ENCODE measurements around the gene DNAJC19. TPM values are rescaled to one million over a fixed set of nuclear protein-coding genes. Genes with fewer than 3 reads are reported as not detected.
"Not testable (repeated sequence)": the region's sequence is repeated elsewhere in the genome, so short reads cannot be mapped to it uniquely, and the experiment has no call there.

The DNAJC19 gene
- 26.0 and 30.8 TPM in 2 replicates for total RNA-seq

DNA sequence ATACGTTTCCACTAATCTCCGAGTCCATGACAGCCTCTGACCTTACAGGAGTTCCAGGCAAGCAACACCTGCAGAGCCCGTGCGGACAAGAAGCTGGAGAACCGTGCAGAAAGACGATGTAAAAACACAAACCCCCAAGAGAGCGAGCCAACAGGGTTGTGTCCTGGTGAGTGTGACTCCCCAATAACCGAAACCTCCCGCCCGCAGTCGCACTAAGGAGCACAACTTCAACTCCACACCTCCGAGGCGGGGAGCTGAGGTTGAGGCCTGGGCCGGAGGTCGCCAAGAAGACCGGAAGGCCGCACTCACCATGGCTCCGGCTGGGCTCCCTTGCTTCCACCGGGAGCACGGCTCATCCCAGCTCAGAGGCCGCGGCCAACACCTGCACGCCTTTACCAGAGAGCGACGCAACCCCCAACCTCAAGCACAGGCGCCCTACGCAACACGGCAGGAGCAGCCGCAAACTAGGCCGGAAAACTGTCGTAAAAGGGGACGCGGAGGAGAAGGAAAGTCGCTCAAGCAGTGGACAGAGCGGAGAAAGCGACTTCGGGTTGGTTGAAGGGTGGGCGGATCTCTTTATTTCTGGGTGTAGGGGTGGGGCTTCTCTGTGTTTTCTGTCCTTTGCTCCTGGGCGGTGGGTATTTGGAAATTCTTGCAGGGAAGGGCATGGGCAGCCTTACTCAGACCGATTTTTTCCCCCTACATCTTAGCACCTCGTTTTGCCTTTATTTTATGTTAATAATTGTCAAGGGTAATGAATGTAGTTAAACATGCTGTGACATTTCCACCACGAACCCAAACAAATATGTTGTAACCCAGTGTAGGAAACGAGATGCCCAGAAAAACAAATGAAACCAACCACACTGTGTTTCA lies at the start of gene DNAJC19:
DNAJC19 (minus strand) TSS at position 446 of the 873 bp plus-strand sequence; CDS start at position 312, 134 bp downstream.
- peak; percentile 97 for DNase-seq

GRCh38 chr3:181030948-181031347 lies 41.4 kb upstream of the DNAJC19 start:
- DNase-seq: no peak

DNA sequence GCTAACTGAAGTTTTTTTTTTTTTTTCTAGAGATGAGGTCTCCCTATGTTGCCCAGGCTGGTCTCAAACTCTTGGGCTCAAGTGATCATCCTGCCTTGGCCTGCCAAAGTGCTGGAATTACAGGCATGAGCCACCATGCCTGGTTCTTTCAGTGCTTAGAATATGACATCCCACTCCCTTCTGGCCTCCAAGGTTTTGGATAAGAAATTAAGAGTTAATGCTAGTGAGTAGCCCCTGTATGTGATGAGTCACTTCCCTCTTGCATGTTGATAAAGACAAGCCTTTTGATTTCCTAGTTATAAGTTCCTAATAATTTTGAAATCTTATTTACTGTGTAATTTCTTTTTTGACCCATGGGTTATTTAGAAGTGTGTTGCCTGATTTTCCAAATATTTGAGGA lies 35.7 kb upstream of the DNAJC19 start:
- DNase-seq: no peak

GRCh38 chr3:181017690-181018089 lies 28.2 kb upstream of the DNAJC19 start:
- no peak for DNase-seq

- no peak for DNase-seq
Measured at GRCh38 chr3:181009225-181009624, 19.7 kb upstream of the DNAJC19 start.

DNA sequence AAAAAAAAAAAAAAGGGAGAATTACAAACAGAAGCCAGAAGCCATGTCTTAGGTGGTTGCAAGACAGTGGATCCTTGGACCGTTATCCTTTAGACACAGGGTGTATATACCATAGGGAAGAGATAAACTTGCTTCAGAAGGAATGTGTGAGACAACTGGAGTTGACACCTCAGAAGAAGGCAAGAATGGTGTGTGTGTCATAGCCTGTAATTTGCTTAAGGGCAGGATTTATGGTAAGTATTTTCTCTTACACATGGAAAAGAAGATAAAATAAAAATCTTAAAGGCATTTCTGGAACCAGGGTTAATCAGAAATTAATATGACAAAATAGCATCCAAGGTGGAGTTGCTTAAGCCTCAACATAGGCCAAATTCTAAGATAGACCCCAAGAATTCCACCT lies 19.3 kb upstream of the DNAJC19 start:
- DNase-seq: no peak

GRCh38 chr3:181007262-181007661 lies 17.7 kb upstream of the DNAJC19 start:
- no peak for DNase-seq

GRCh38 chr3:181006541-181006940 lies 17.0 kb upstream of the DNAJC19 start:
- no peak for DNase-seq

DNA sequence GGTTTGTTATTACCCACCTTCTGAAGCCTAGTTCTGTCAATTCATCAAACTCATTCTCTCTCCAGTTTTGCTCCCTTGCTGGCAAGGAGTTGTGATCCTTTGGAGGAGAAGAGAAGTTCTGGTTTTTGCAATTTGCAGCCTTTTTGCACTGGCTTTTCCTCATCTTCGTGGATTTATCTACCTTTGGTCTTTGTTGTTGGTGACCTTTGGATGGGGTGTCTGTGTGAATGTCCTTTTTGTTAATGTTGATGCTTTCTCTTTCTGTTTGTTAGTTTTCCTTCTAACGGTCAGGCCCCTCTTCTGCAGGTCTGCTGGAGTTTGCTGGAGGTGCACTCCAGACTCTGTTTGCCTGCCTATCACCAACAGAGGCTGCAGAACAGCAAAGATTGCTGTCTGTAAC lies 13.9 kb upstream of the DNAJC19 start:
- not testable (repeated sequence) for DNase-seq

GRCh38 chr3:181002331-181002730 lies 12.8 kb upstream of the DNAJC19 start:
- not testable (repeated sequence) for DNase-seq

DNA sequence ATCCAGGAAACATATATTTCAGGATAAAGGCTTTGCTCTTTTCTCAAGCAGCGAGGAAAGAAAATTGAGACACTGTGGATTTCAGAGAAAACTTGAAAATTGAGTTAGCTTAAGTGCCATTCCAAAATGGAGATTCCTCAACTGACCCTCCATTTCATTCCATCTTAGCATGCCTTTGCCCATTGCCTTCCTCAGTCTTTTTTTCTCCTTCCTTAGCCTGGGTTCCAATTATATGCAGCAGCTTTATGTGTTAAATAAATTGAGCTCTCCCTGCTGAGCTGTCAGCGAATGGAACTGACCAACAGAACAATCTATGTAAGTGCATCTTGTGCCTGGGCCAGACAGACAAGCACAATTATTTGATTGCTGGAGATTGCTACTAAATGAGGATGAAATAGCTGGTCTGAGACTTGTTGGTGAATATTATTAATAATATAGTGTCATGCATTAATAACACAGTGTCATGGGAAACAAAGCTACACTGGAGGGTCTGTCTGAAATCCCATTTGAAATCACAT lies 6.9 kb upstream of the DNAJC19 start:
- no peak for DNase-seq

- DNase-seq: no peak
Measured at GRCh38 chr3:180990505-180990904, 969 bp upstream of the DNAJC19 start.

DNA sequence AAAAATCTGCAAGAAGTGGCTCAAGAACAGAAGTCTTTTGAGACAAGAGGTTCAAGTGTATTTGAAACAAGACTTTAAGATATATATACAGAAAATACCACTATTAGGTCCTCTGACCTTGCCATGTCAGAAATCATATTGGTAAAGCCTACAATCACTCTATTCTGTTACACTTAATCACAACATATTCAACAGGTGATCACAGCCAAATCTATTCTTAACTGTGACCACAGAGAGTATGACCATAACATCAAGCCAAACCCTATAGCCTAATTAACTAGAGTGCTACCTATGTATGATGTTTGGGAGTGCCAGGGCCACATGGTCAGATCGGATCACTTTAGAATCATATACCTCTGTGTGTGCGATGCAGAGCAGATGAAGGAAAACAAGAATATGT lies 2.2 kb downstream of the DNAJC19 start:
- DNase-seq: no peak

GRCh38 chr3:180986366-180986765 lies 3.2 kb downstream of the DNAJC19 start:
- DNase-seq: not testable (repeated sequence)

DNA sequence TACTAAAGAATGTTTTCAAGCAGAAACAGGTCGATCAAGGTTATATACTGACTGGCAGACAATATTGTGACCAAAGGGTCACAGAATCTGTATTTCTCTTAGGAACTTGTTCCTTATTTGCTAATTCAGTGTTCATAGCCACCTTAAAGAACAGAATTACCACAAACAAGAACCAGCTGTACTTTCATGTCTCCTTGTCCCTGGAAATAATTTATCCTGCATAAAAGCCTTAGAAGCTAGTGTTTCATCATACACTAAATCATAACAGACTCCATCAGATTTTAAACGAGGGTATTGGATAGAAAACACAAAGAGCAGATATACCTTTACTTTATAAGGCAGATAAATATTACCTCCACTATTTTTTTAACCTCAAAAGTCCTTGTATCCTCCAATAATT lies 6.4 kb downstream of the DNAJC19 start:
- no peak for DNase-seq

- DNase-seq: no peak
Measured at GRCh38 chr3:180981912-180982311, 7.6 kb downstream of the DNAJC19 start.

- no peak for DNase-seq
Measured at GRCh38 chr3:180980611-180981010, 8.9 kb downstream of the DNAJC19 start.

DNA sequence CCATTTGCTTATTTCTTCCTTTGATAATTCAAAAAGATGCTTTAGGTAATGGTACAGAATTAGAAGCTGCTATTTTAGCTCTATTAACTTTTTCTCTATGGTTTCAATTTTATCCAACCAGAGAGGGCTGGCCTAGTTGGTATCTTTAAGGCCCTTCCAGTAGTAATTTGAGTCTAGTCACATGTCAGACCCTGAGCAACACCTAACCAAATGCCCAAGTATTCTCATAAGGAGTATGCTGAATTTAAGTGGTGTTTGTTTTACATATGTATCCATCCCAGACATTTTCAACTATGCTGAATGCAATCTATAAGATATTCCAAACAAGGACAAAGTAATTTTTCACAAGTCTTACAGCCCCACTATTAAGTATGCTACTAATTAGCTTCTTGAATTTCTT lies 9.6 kb downstream of the DNAJC19 start:
- no peak for DNase-seq

GRCh38 chr3:180977498-180977897 lies 12.0 kb downstream of the DNAJC19 start:
- DNase-seq: no peak

DNA sequence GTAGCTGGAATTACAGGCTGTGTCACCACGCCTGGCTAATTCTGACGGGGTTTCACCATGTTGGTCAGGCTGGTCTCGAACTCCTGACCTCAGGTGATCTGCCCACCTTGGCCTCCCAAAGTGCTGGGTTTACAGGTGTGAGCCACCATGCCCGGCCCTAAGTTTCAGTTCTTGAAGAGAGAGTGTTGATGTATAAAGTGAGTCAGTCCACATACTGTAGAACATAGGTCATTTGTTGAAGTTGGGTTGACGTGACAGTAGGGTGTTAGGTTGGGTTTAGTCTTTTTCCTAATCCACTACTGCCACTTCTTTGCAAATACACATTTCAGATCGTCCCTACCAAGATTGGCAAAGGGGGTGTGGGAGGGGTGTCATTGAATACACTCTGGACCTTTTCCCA lies 15.2 kb downstream of the DNAJC19 start:
- no peak for DNase-seq

- DNase-seq: no peak
Measured at GRCh38 chr3:180973543-180973942, 16.0 kb downstream of the DNAJC19 start.

GRCh38 chr3:180970931-180971330 lies 18.6 kb downstream of the DNAJC19 start:
- DNase-seq: no peak

DNA sequence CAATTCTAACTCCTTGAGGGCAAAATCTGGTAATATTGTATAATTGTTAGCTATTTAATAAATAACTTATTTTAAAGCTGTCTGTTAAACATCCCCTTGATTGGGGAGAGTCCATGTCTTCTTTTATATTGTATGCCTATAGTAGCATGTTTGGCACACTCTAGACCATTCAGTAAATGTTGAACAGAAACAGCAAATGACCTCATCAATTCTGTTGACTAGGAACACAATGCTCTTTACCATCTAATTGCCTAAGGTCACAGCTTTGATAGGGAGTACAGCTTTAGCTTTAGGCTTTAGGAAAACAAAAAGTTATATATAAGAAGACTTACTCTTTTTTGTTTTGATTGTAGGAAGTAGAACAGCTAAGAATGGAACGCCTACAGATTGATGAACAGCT lies 27.0 kb downstream of the DNAJC19 start:
- DNase-seq: no peak

DNA sequence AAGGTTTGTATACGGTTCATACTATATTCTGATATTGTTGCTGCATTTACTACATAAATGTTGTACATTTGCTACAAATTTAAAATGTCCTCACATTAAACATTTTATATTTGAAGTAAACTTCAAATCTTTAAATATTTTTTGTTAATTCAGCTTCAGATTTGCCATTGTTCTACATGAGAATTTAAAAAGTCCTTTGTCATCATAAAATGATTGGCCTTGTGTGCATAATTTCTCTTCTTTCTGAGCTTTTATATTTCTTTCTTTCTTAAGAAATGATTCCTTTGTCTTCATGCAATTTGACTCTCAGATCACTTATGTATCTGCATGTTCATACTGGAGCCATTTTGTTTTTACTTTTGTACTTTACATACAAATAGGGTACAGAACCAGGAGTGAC lies 28.0 kb downstream of the DNAJC19 start:
- no peak for DNase-seq

Measured in dermis blood vessel endothelial cell (primary cell).